ENCODE data around the gene CEP68. TPM values are rescaled to one million over a fixed set of nuclear protein-coding genes. Genes with fewer than 3 reads are reported as not detected.

The CEP68 gene
- total RNA-seq, 1 donor from 2014 or later = 5.9 TPM

Other genes starting within 250 kb of the CEP68 start
- 21.0 and 22.5 TPM in 2 replicates for gene SLC1A4, start 67.0 kb upstream of the CEP68 start, total RNA-seq
- 88.1 and 96.6 TPM in 2 replicates for gene RAB1A, start 73.7 kb downstream of the CEP68 start, total RNA-seq
- 339 and 350 TPM in 2 replicates for gene ACTR2, start 171.4 kb downstream of the CEP68 start, total RNA-seq

All from activated T-helper 2 cell treated with anti-CD3 and anti-CD28 coated beads, Interferon-gamma antibody, Interleukin-2, Interleukin-4, amounts not matched to agents 10 μg/mL and 5 μg/mL and 100 μg/mL, durations not matched to agents 14 hours and 24 hours and 36 hours (primary cell).